H1 (cell line): Measurements from ENCODE around the gene PTPRCAP. TPM values are rescaled to one million over a fixed set of nuclear protein-coding genes. Genes with fewer than 3 reads are reported as not detected.

Experiments used
- CTCF ChIA-PET: fragments of 300-600 bp; sonication (Branson Sonifier 250); formaldehyde crosslinking; loops from one replicate; lab custom pipeline; 2021; ENCODE audit not compliant: partially characterized antibody; lab: Charles Lee
- POLR2A ChIA-PET: fragments of 300-600 bp; sonication (Branson Sonifier 250); formaldehyde crosslinking; loops from one replicate; lab custom pipeline; 2021; ENCODE audit warnings: inconsistent platforms; ENCODE audit not compliant: partially characterized antibody; lab: Charles Lee
- DNase-seq, 2 experiments: peaks; one replicate each; pipeline versions ENCODE4 v3.0.0 to v3.0.0-alpha.2; 2010 to 2022; ENCODE audit warnings: low spot score in 2 of 2, low read depth in 1 of 2, mixed read lengths in 1 of 2
- FAIRE-seq: peaks from 2 replicates; lab custom pipeline; 2011; peaks lifted over from hg19 to GRCh38; lab: Jason Lieb, UNC
- H2AFZ ChIP-seq: 2 replicates; pipeline ENCODE4 v1.8.1; 2012; ENCODE audit warnings: low read length, inconsistent platforms
- H2AK5ac ChIP-seq: 2 replicates; pipeline ENCODE4 v1.6.1; 2013; ENCODE audit warnings: low read depth, low read length
- H2BK120ac ChIP-seq: replicated peaks from 2 replicates; pipeline ENCODE3; 2013; ENCODE audit warnings: low read depth, low read length, inconsistent platforms
- H2BK12ac ChIP-seq: 2 replicates; pipeline ENCODE4 v1.6.1; 2013; ENCODE audit warnings: low read depth, low read length
- H2BK15ac ChIP-seq: 2 replicates; pipeline ENCODE4 v1.6.1; 2013; ENCODE audit warnings: low read length
- H2BK20ac ChIP-seq: 2 replicates; pipeline ENCODE4 v1.6.1; 2013; ENCODE audit warnings: low read length
- H2BK5ac ChIP-seq: 2 replicates; pipeline ENCODE4 v1.6.1; 2013; ENCODE audit warnings: low read depth, low read length
- H3K14ac ChIP-seq: 2 replicates; pipeline ENCODE4 v1.6.1; 2013; ENCODE audit warnings: inconsistent platforms; ENCODE audit not compliant: insufficient read length
- H3K18ac ChIP-seq: 2 replicates; pipeline ENCODE4 v1.6.1; 2013; ENCODE audit warnings: low read length; ENCODE audit errors: extremely low read depth
- H3K23ac ChIP-seq: 2 replicates; pipeline ENCODE4 v1.6.1; 2013; ENCODE audit warnings: inconsistent platforms; ENCODE audit not compliant: insufficient read length
- H3K23me2 ChIP-seq: 2 replicates; pipeline ENCODE4 v1.6.1; 2013; ENCODE audit warnings: low read depth, low read length
- H3K27ac ChIP-seq: 2 replicates; pipeline ENCODE4 v1.6.1; 2011; ENCODE audit warnings: low read depth, low read length, inconsistent platforms
- H3K27me3 ChIP-seq, 4 experiments: replicated peaks in 1 of 4; 1 replicate in 1 of 4; 2 replicates in 3 of 4; pipeline versions ENCODE4 v1.6.1 to v1.8.1; 2011 to 2013; ENCODE audit warnings: low read length in 3 of 4, mild to moderate bottlenecking in 3 of 4, inconsistent platforms in 2 of 4, mixed read lengths in 2 of 4, moderate library complexity in 1 of 4; ENCODE audit not compliant: control insufficient read depth in 3 of 4, insufficient read depth in 3 of 4; ENCODE audit errors: extremely low read depth in 1 of 4
- H3K36me3 ChIP-seq, 4 experiments: 2 replicates each; pipeline versions ENCODE4 v1.6.1 to v1.8.1; 2011 to 2013; ENCODE audit warnings: mild to moderate bottlenecking in 4 of 4, low read length in 3 of 4, moderate library complexity in 2 of 4, control low read depth in 1 of 4, inconsistent platforms in 1 of 4; ENCODE audit not compliant: insufficient read depth in 4 of 4, control insufficient read depth in 2 of 4
- H3K4ac ChIP-seq: replicated peaks from 2 replicates; pipeline ENCODE3; 2013; ENCODE audit warnings: low read length, low read depth, mixed read lengths, inconsistent platforms; ENCODE audit not compliant: insufficient read length
- H3K4me1 ChIP-seq, 4 experiments: replicated peaks in 1 of 4; 1 replicate in 1 of 4; 2 replicates in 3 of 4; pipeline versions ENCODE4 v1.6.1 to v1.8.1; 2011 to 2013; ENCODE audit warnings: low read length in 3 of 4, inconsistent platforms in 2 of 4, mixed read lengths in 1 of 4; ENCODE audit not compliant: insufficient read depth in 4 of 4, control insufficient read depth in 3 of 4
- H3K4me2 ChIP-seq, 2 experiments: 2 replicates each; pipeline versions ENCODE4 v1.6.1 to v1.8.1; 2011 to 2013; ENCODE audit warnings: low read depth in 2 of 2, low read length in 2 of 2, control low read depth in 1 of 2, inconsistent platforms in 1 of 2, mild to moderate bottlenecking in 1 of 2; ENCODE audit not compliant: insufficient read depth in 1 of 2
- H3K4me3 ChIP-seq, 4 experiments: fragments of 200-600, 300-600 bp in 1 of 4; sonication (generic), shearing (Covaris generic), sonication (Bioruptor Twin) in 1 of 4; 2 replicates each; pipeline versions ENCODE4 v1.5.1 to v1.8.1; 2011 to 2016; ENCODE audit warnings: low read length in 4 of 4, low read depth in 3 of 4, control low read depth in 2 of 4, inconsistent platforms in 2 of 4, mild to moderate bottlenecking in 2 of 4, mixed read lengths in 1 of 4, moderate library complexity in 1 of 4; ENCODE audit not compliant: insufficient read depth in 2 of 4; ENCODE audit errors: extremely low read depth in 1 of 4
- H3K56ac ChIP-seq: replicated peaks from 2 replicates; pipeline ENCODE3; 2013; ENCODE audit warnings: low read depth, mild to moderate bottlenecking, mixed read lengths, low read length, inconsistent platforms; ENCODE audit not compliant: insufficient read length
- H3K79me1 ChIP-seq: 2 replicates; pipeline ENCODE4 v1.6.1; 2013; ENCODE audit warnings: low read depth, low read length, control low read depth
- H3K79me2 ChIP-seq, 2 experiments: 2 replicates each; pipeline versions ENCODE4 v1.6.1 to v1.8.1; 2012 to 2013; ENCODE audit warnings: low read length in 2 of 2, mild to moderate bottlenecking in 2 of 2, inconsistent platforms in 1 of 2; ENCODE audit not compliant: insufficient read depth in 2 of 2, control insufficient read depth in 1 of 2
- H3K9ac ChIP-seq, 4 experiments: replicated peaks in 1 of 4; 1 replicate in 1 of 4; 2 replicates in 3 of 4; pipeline versions ENCODE4 v1.6.1 to v1.8.1; 2011 to 2013; ENCODE audit warnings: low read depth in 3 of 4, low read length in 3 of 4, control low read depth in 2 of 4, mild to moderate bottlenecking in 2 of 4, moderate library complexity in 2 of 4, inconsistent platforms in 1 of 4; ENCODE audit errors: extremely low read depth in 1 of 4
- H3K9me3 ChIP-seq, 2 experiments: 2 replicates each; pipeline versions ENCODE4 v1.6.1 to v1.8.1; 2012 to 2013; ENCODE audit warnings: mild to moderate bottlenecking in 2 of 2, moderate library complexity in 2 of 2, control low read depth in 1 of 2, inconsistent platforms in 1 of 2, low read depth in 1 of 2, low read length in 1 of 2, mixed read lengths in 1 of 2; ENCODE audit not compliant: insufficient read depth in 2 of 2
- H4K20me1 ChIP-seq, 2 experiments: replicated peaks in 1 of 2; 2 replicates each; pipeline versions ENCODE3 to v1.8.1; 2011 to 2013; ENCODE audit warnings: inconsistent platforms in 2 of 2, low read length in 2 of 2, mild to moderate bottlenecking in 1 of 2; ENCODE audit not compliant: insufficient read depth in 2 of 2, control insufficient read depth in 1 of 2
- H4K5ac ChIP-seq: 2 replicates; pipeline ENCODE4 v1.6.1; 2013; ENCODE audit warnings: low read length, low read depth, mixed read lengths, inconsistent platforms; ENCODE audit not compliant: insufficient read length
- H4K8ac ChIP-seq: 2 replicates; pipeline ENCODE4 v1.8.0; 2013; ENCODE audit warnings: mild to moderate bottlenecking, moderate library complexity, low read length, inconsistent platforms; ENCODE audit not compliant: insufficient read depth; ENCODE audit errors: extremely low read depth
- H4K91ac ChIP-seq: replicated peaks from 2 replicates; pipeline ENCODE3; 2013; ENCODE audit warnings: low read length, mixed read lengths, inconsistent platforms; ENCODE audit not compliant: insufficient read length
- CBX8 ChIP-seq: fragments of 300-800, 300-1000 bp; sonication (generic); IDR thresholded peaks from 2 replicates; pipeline ENCODE4 v1.7.1; 2016; ENCODE audit warnings: low read depth, low read length, borderline replicate concordance
- HDAC2 ChIP-seq, 2 experiments: fragments of 300-600 bp in 1 of 2; sonication (generic) in 1 of 2; IDR thresholded peaks; 2 replicates each; pipeline ENCODE4 v1.6.1; 2011 to 2012; ENCODE audit warnings: low read depth in 2 of 2, low read length in 2 of 2, mild to moderate bottlenecking in 2 of 2, moderate library complexity in 2 of 2, borderline replicate concordance in 1 of 2, inconsistent platforms in 1 of 2
- JUN ChIP-seq: IDR thresholded peaks from 2 replicates; pipeline ENCODE4 v1.6.1; 2011; ENCODE audit warnings: low read depth, mild to moderate bottlenecking, improper control_type of control experiment, low read length
- NANOG ChIP-seq: IDR thresholded peaks from 2 replicates; pipeline ENCODE4 v1.6.1; 2011; ENCODE audit warnings: low read length, low read depth, mild to moderate bottlenecking, inconsistent platforms; ENCODE audit not compliant: insufficient read depth, poor library complexity, severe bottlenecking
- RBBP5 ChIP-seq: IDR thresholded peaks from 2 replicates; pipeline ENCODE4 v1.7.1; 2012; ENCODE audit warnings: low read depth, mild to moderate bottlenecking, inconsistent platforms, low read length, moderate library complexity, borderline replicate concordance
- RXRA ChIP-seq: IDR thresholded peaks from 2 replicates; pipeline ENCODE4 v1.6.1; 2011; ENCODE audit warnings: low read depth, mild to moderate bottlenecking, low read length, moderate library complexity; ENCODE audit not compliant: insufficient read depth
- SP4 ChIP-seq: IDR thresholded peaks from 2 replicates; pipeline ENCODE4 v1.6.1; 2012; ENCODE audit warnings: low read length, inconsistent platforms
- TAF7 ChIP-seq: optimal IDR thresholded peaks from 2 replicates; pipeline ENCODE3; 2011; ENCODE audit warnings: low read depth, mild to moderate bottlenecking, inconsistent platforms, low read length, moderate library complexity, borderline replicate concordance
- WGBS, 2 experiments: shearing (Covaris generic) in 1 of 2; methylation state at CpG; one replicate each; pipeline versions ENCODE4 v1.1.6 to v1.1.7; 2013 to 2015; ENCODE audit warnings: low lambda C conversion rate in 2 of 2, mixed read lengths in 2 of 2, inconsistent platforms in 1 of 2, low coverage in 1 of 2, missing lambda C conversion rate in 1 of 2; ENCODE audit not compliant: insufficient replicate concordance in 2 of 2, insufficient coverage in 1 of 2, insufficient read length in 1 of 2; ENCODE audit errors: extremely low coverage in 1 of 2, missing lambda C conversion rate in 1 of 2; 5-methylcytosine and 5-hydroxymethylcytosine counted together
- polyA plus RNA-seq, 7 experiments: library from polyadenylated mRNA; depleted of rRNA in 3 of 7; stranded (reverse) in 5 of 7; unstranded in 2 of 7; fragments of >200 nt in 5 of 7; fragments of 200-250 nt in 2 of 7; gene quantifications; 1 replicate in 5 of 7; 2 replicates in 1 of 7; 4 replicates in 1 of 7; pipeline versions ENCODE4 v1.2.1 to v1.2.3, GENCODE V29; 2011 to 2013; ENCODE audit warnings: missing spikeins in 2 of 7, mixed read lengths in 2 of 7
- total RNA-seq: library from RNA; stranded (reverse); fragmentation: NEBNext Ultra II Directional; extraction: Animal tissue kit (Norgen Biotek cat#: 25700); gene quantifications from 2 replicates; pipeline ENCODE4 v1.2.1, GENCODE V29; 2021
- TF ChIP-seq, protein P1 (sequence below): IDR thresholded peaks from 2 replicates; pipeline ENCODE4 v1.6.1; 2012; ENCODE audit warnings: inconsistent platforms
- TF ChIP-seq, protein P2 (sequence below): IDR thresholded peaks from 2 replicates; pipeline ENCODE4 v1.6.1; 2012; ENCODE audit warnings: inconsistent platforms
- TF ChIP-seq, protein P3 (sequence below): IDR thresholded peaks from 2 replicates; pipeline ENCODE4 v1.6.1; 2011; ENCODE audit warnings: low read depth, mild to moderate bottlenecking, low read length; ENCODE audit not compliant: insufficient read depth

The PTPRCAP gene
- total and polyA plus RNA-seq, 2 of the 8 experiments (the other 6 are each of a cell fraction or from before 2014, with no cell fraction given) = 0.78 to 6.7 TPM

DNA sequence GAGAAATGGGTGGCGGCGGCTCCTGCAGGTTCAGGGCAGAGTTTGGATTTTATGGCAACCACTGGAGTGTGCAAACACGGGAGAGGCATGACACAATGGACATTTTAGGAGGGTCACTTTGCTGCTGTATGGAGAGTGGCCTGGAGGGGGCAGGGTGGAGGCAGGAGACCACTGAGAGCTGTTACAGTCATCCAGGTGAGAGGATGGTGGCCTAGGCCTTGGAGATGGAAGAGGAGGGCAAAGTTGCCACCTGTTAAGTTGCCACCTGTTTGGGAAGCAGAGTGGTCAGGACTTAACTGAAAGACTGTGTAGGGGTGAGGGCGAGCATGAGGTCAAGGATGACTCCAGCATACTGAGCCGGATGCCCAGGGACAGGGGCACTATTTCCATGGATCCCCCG, 48.0 kb downstream of the PTPRCAP start:
- H3K9ac ChIP-seq = no peak overlapping the region
- no peak overlapping the region for H3K27ac ChIP-seq
- H3K4me3 ChIP-seq = no peak overlapping the region
- no peak overlapping the region for H2BK5ac ChIP-seq
- H4K91ac ChIP-seq = no peak overlapping the region
- 0 out of 2 replicates have a peak, but pooled peaks cover 2% of the 10 kb centered on the region for H3K79me1 ChIP-seq
- whole genome bisulfite sequencing, 2 experiments = 65% methylated on average over 6 of the region's 6 CpGs; no CpG with 5 or more reads in 1 of the 2 experiments
- H2AFZ ChIP-seq = no peak overlapping the region
- H4K8ac ChIP-seq = no peak overlapping the region
- ChIA-PET POLR2A (interaction anchor here (0.7 to 1.1 kb wide), 3 partner anchors 22 to 189 kb away, joined by 3 read pairs; no protein-coding TSS in a partner anchor), CTCF (interaction anchor here (0.6 to 34.8 kb wide), 12 partner anchors 8 to 110 kb away, joined by 3 to 1305 read pairs (median 6); partner anchors contain the start of genes CLCF1, POLD4 and PPP1CA)
- no peak overlapping the region for H3K18ac ChIP-seq
- H3K4me2 ChIP-seq = no peak overlapping the region
- H2BK12ac ChIP-seq = no peak overlapping the region
- peak in 1 of 2 experiments; percentile 92 for DNase-seq
- H3K79me2 ChIP-seq = no peaks in the 10 kb centered on the region
- peak; percentile 58 for FAIRE-seq
- no peak overlapping the region for H3K14ac ChIP-seq
- peaks cover 0 to 4% (median 0%) of the 10 kb centered on the region in 4 experiments; a peak in 1 of 8 replicates for H3K36me3 ChIP-seq
- no peak overlapping the region for H3K23ac ChIP-seq
- H3K56ac ChIP-seq = no peak overlapping the region
- H4K20me1 ChIP-seq = peaks cover 0 to 2% of the 10 kb centered on the region in 2 experiments
- H3K4me1 ChIP-seq = peaks cover 0 to 9% (median 7%) of the 10 kb centered on the region in 4 experiments; a peak in 4 of 7 replicates
- H3K4ac ChIP-seq = no peak overlapping the region
- H2AK5ac ChIP-seq = peak overlapping the region; percentile 43; the same call in 1 of the 2 replicates
- H3K27me3 ChIP-seq = peaks cover 0 to 8% (median 3%) of the 10 kb centered on the region in 4 experiments; a peak in 3 of 7 replicates
- no peak overlapping the region for H2BK20ac ChIP-seq
- no peak overlapping the region for H2BK120ac ChIP-seq
- no peaks in the 10 kb centered on the region for H3K9me3 ChIP-seq
- H4K5ac ChIP-seq = no peak overlapping the region
- peak overlapping the region; percentile 75; the same call in 1 of the 2 replicates for H2BK15ac ChIP-seq
- peaks cover 13% of the 10 kb centered on the region for H3K23me2 ChIP-seq
- TF ChIP-seq RBBP5 = no peak
- no peak for TF ChIP-seq HDAC2 (IDR thresholded peaks at IDR 0.05; ENCODE audit: borderline replicate concordance in 1 of 2, low read depth in 2 of 2, low read length in 2 of 2)
- no peak for TF ChIP-seq TAF7
- TF ChIP-seq, protein P1, sequence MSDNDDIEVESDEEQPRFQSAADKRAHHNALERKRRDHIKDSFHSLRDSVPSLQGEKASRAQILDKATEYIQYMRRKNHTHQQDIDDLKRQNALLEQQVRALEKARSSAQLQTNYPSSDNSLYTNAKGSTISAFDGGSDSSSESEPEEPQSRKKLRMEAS = no peak
- no peak for TF ChIP-seq JUN
- TF ChIP-seq, protein P2, sequence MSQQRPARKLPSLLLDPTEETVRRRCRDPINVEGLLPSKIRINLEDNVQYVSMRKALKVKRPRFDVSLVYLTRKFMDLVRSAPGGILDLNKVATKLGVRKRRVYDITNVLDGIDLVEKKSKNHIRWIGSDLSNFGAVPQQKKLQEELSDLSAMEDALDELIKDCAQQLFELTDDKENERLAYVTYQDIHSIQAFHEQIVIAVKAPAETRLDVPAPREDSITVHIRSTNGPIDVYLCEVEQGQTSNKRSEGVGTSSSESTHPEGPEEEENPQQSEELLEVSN = no peak
- TF ChIP-seq RXRA = no peak
- no peak for TF ChIP-seq SP4
- no peak for TF ChIP-seq CBX8
- TF ChIP-seq, protein P3, sequence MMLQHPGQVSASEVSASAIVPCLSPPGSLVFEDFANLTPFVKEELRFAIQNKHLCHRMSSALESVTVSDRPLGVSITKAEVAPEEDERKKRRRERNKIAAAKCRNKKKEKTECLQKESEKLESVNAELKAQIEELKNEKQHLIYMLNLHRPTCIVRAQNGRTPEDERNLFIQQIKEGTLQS = no peak
- TF ChIP-seq NANOG = no peak
